Transverse colon (tissue), 4 donors: Measurements from ENCODE around the gene RAMACL.

Experiments used
- POLR2AphosphoS5 ChIP-seq, 3 donors: sonication (generic); formaldehyde crosslinking; IDR thresholded peaks; one replicate each; pipeline ENCODE4 v1.6.1; 2016; ENCODE audit warnings: antibody characterized with exemption in 3 of 3
- TF ChIP-seq, protein P1 (sequence below), 5 experiments: fragments of 200-600 bp in 3 of 5; fragments of 450-650 bp in 2 of 5; sonication (generic) in 3 of 5; IDR thresholded peaks; 1 replicate in 2 of 5; 2 replicates in 3 of 5; pipeline ENCODE4 v1.5.1; 2016 to 2017; ENCODE audit warnings: antibody characterized with exemption in 5 of 5, inconsistent platforms in 3 of 5, mild to moderate bottlenecking in 2 of 5, moderate library complexity in 1 of 5

DNA sequence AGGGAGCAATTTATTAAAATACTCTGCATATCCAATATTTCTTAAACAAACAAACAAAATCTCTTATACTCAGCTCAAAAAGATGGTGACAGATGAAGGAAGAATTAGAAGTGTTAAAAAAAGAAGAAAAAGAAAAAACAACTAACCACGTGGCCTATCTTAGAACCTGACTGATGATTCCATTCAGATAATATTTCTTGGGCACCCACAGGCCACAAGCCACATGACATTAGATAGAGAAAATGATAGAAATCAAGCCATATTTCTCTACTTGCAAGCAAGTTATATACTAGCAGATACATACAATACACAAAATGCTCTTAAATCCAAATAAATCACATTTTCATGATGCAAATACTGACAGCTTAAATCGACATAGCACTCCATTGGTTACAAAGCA, 14.5 kb upstream of the RAMACL start:
- TF ChIP-seq, protein P1, sequence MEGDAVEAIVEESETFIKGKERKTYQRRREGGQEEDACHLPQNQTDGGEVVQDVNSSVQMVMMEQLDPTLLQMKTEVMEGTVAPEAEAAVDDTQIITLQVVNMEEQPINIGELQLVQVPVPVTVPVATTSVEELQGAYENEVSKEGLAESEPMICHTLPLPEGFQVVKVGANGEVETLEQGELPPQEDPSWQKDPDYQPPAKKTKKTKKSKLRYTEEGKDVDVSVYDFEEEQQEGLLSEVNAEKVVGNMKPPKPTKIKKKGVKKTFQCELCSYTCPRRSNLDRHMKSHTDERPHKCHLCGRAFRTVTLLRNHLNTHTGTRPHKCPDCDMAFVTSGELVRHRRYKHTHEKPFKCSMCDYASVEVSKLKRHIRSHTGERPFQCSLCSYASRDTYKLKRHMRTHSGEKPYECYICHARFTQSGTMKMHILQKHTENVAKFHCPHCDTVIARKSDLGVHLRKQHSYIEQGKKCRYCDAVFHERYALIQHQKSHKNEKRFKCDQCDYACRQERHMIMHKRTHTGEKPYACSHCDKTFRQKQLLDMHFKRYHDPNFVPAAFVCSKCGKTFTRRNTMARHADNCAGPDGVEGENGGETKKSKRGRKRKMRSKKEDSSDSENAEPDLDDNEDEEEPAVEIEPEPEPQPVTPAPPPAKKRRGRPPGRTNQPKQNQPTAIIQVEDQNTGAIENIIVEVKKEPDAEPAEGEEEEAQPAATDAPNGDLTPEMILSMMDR (IDR thresholded peaks at IDR 0.05): no peak
- TF ChIP-seq POLR2AphosphoS5 (IDR thresholded peaks at IDR 0.05): no peak
